ENCODE results near the gene PATJ. TPM values are rescaled to one million over a fixed set of nuclear protein-coding genes. Genes with fewer than 3 reads are reported as not detected.

PATJ gene
- polyA plus RNA-seq, 1 of the 3 experiments (the other 2 are of a cell fraction): 3.0 TPM

DNA sequence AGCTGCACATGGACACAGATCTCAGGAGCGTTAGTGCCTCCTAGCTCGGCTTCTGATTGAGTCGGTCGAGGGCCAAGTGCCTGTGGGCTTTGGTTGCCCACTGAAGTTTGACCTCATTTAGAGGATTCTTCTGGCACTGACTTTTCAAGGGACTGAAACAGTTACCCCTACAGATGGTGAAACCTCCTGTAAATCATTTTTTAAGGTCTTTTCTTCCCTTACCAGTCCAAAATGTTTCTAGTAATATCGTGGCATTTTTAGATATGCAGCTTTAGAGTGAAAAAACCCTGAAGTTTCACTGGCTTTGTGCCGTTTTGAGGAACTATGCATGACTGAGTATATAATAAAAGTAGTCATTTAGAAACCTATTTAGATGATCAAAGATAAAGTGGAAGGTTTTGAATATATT is 417.7 kb downstream of the PATJ start:
- DNase-seq: no peak
- CTCF ChIA-PET: interaction anchor here (0.6 to 2.7 kb wide), 6 partner anchors 13 to 254 kb away, joined by 3 to 14 read pairs (median 4); no protein-coding TSS in a partner anchor
- Histone ChIP-seq H3K9ac (no peak overlapping the region), H3K79me2 (ENCODE audit: insufficient read depth) (no peaks in the 10 kb centered on the region), H3K27ac (ENCODE audit: low read depth in 2 of 2, low read length in 1 of 2) (no peak overlapping the region), H4K20me1 (ENCODE audit: insufficient read depth) (no peaks in the 10 kb centered on the region), H3K27me3 (ENCODE audit: insufficient read depth) (no peaks in the 10 kb centered on the region), H3F3A (replicated peaks; ENCODE audit: insufficient read depth) (no peaks in the 10 kb centered on the region), H3K4me1 (ENCODE audit: control insufficient read depth in 1 of 2, insufficient read depth in 2 of 2, low read depth in 1 of 2, low read length in 1 of 2) (no peaks in the 10 kb centered on the region), H2AFZ (ENCODE audit: low read depth) (no peak overlapping the region), H3K36me3 (replicated peaks in 1 of 2; ENCODE audit: control insufficient read depth in 1 of 2, insufficient read depth in 2 of 2, low read length in 1 of 2) (no peaks in the 10 kb centered on the region), H3K4me3 (ENCODE audit: low read depth in 2 of 2, low read length in 1 of 2) (no peak overlapping the region), H3K9me2 (no peaks in the 10 kb centered on the region), H3K9me3 (no peaks in the 10 kb centered on the region), H3K4me2 (no peak overlapping the region)
- TF ChIP-seq, protein P1, sequence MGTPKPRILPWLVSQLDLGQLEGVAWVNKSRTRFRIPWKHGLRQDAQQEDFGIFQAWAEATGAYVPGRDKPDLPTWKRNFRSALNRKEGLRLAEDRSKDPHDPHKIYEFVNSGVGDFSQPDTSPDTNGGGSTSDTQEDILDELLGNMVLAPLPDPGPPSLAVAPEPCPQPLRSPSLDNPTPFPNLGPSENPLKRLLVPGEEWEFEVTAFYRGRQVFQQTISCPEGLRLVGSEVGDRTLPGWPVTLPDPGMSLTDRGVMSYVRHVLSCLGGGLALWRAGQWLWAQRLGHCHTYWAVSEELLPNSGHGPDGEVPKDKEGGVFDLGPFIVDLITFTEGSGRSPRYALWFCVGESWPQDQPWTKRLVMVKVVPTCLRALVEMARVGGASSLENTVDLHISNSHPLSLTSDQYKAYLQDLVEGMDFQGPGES (IDR thresholded peaks at IDR 0.05; ENCODE audit: low read depth, low read length): no peak
- TF ChIP-seq NFIC (IDR thresholded peaks at IDR 0.05; ENCODE audit: borderline replicate concordance) (no peak), SMC3 (IDR thresholded peaks at IDR 0.05; ENCODE audit: low read depth, low read length) (no peak), RAD21 (IDR thresholded peaks at IDR 0.05; ENCODE audit: low read length) (no peak), TAF1 (IDR thresholded peaks at IDR 0.05; ENCODE audit: borderline replicate concordance, low read depth, low read length) (no peak), MXI1 (IDR thresholded peaks at IDR 0.05; ENCODE audit: low read depth, low read length) (no peak), FOXM1 (IDR thresholded peaks at IDR 0.05; ENCODE audit: low read depth) (no peak), EZH2phosphoT487 (IDR thresholded peaks at IDR 0.05; ENCODE audit: borderline replicate concordance, low read depth) (no peak), SIN3A (IDR thresholded peaks at IDR 0.05; ENCODE audit: borderline replicate concordance, low read depth, low read length) (no peak)
- TF ChIP-seq, protein P2, sequence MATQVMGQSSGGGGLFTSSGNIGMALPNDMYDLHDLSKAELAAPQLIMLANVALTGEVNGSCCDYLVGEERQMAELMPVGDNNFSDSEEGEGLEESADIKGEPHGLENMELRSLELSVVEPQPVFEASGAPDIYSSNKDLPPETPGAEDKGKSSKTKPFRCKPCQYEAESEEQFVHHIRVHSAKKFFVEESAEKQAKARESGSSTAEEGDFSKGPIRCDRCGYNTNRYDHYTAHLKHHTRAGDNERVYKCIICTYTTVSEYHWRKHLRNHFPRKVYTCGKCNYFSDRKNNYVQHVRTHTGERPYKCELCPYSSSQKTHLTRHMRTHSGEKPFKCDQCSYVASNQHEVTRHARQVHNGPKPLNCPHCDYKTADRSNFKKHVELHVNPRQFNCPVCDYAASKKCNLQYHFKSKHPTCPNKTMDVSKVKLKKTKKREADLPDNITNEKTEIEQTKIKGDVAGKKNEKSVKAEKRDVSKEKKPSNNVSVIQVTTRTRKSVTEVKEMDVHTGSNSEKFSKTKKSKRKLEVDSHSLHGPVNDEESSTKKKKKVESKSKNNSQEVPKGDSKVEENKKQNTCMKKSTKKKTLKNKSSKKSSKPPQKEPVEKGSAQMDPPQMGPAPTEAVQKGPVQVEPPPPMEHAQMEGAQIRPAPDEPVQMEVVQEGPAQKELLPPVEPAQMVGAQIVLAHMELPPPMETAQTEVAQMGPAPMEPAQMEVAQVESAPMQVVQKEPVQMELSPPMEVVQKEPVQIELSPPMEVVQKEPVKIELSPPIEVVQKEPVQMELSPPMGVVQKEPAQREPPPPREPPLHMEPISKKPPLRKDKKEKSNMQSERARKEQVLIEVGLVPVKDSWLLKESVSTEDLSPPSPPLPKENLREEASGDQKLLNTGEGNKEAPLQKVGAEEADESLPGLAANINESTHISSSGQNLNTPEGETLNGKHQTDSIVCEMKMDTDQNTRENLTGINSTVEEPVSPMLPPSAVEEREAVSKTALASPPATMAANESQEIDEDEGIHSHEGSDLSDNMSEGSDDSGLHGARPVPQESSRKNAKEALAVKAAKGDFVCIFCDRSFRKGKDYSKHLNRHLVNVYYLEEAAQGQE (IDR thresholded peaks at IDR 0.05; ENCODE audit: low read depth, low read length): no peak
- TF ChIP-seq, protein P3, sequence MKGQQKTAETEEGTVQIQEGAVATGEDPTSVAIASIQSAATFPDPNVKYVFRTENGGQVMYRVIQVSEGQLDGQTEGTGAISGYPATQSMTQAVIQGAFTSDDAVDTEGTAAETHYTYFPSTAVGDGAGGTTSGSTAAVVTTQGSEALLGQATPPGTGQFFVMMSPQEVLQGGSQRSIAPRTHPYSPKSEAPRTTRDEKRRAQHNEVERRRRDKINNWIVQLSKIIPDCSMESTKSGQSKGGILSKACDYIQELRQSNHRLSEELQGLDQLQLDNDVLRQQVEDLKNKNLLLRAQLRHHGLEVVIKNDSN (IDR thresholded peaks at IDR 0.05; ENCODE audit: borderline replicate concordance, low read depth): no peak
- TF ChIP-seq, protein P4, sequence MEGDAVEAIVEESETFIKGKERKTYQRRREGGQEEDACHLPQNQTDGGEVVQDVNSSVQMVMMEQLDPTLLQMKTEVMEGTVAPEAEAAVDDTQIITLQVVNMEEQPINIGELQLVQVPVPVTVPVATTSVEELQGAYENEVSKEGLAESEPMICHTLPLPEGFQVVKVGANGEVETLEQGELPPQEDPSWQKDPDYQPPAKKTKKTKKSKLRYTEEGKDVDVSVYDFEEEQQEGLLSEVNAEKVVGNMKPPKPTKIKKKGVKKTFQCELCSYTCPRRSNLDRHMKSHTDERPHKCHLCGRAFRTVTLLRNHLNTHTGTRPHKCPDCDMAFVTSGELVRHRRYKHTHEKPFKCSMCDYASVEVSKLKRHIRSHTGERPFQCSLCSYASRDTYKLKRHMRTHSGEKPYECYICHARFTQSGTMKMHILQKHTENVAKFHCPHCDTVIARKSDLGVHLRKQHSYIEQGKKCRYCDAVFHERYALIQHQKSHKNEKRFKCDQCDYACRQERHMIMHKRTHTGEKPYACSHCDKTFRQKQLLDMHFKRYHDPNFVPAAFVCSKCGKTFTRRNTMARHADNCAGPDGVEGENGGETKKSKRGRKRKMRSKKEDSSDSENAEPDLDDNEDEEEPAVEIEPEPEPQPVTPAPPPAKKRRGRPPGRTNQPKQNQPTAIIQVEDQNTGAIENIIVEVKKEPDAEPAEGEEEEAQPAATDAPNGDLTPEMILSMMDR (IDR thresholded peaks at IDR 0.05): no peak
- POLR2A ChIA-PET: no interaction called here
- WGBS (ENCODE audit: low lambda C conversion rate): 80% methylated on average over 6 of the region's 6 CpGs

All from SK-N-SH (cell line).